OCI-LY3 (cell line): ENCODE results near the gene CSRP1.

ENCODE experiments used
- EZH2phosphoT487 ChIP-seq: fragments of 200-600 bp; shearing (Covaris generic); IDR thresholded peaks from 2 replicates; pipeline ENCODE4 v1.6.1; 2018; ENCODE audit warnings: antibody characterized with exemption, mixed run types, low read depth
- TF ChIP-seq, protein P1 (sequence below): fragments of 200-600, 300-600 bp; sonication (generic); IDR thresholded peaks from 2 replicates; pipeline ENCODE4 v1.5.1; 2014; ENCODE audit warnings: antibody characterized with exemption, low read length, low read depth

GRCh38 chr1:201476670-201477344 lies 30.1 kb downstream of the CSRP1 start:
- TF ChIP-seq, protein P1, sequence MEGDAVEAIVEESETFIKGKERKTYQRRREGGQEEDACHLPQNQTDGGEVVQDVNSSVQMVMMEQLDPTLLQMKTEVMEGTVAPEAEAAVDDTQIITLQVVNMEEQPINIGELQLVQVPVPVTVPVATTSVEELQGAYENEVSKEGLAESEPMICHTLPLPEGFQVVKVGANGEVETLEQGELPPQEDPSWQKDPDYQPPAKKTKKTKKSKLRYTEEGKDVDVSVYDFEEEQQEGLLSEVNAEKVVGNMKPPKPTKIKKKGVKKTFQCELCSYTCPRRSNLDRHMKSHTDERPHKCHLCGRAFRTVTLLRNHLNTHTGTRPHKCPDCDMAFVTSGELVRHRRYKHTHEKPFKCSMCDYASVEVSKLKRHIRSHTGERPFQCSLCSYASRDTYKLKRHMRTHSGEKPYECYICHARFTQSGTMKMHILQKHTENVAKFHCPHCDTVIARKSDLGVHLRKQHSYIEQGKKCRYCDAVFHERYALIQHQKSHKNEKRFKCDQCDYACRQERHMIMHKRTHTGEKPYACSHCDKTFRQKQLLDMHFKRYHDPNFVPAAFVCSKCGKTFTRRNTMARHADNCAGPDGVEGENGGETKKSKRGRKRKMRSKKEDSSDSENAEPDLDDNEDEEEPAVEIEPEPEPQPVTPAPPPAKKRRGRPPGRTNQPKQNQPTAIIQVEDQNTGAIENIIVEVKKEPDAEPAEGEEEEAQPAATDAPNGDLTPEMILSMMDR = no peak
- no peak for TF ChIP-seq EZH2phosphoT487
